ENCODE measurements around the gene COQ2. TPM values are rescaled to one million over a fixed set of nuclear protein-coding genes. Genes with fewer than 3 reads are reported as not detected.

The COQ2 gene
- total RNA-seq, 1 experiment from 2014 or later, result 19.8 TPM

DNA sequence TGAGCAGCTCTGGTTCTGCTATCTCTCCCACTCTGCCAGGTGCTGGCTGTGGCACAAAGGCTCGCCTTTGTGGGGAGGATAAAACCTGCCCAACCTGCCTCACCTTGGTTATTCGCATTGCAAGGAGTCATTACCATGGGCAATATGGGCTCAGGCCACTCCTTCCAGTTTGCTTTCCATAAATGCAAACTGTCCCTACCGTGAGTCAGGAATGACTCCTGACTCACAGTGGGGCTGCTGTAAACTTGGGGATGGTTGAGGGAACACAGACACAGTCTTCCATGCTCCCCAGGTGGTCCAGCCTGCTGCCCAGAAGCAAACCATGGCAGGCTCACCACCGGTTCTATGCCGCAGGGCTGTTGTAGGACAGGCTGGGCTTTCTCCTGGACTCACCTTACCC is 36.1 kb downstream of the COQ2 start:
- Histone ChIP-seq H3K23ac (ENCODE audit: insufficient read length, low read depth, low read length) (no peak overlapping the region), H3K27me3 (ENCODE audit: insufficient read depth, low read length) (no peaks in the 10 kb centered on the region), H4K91ac (ENCODE audit: insufficient read length, low read depth, low read length) (no peak overlapping the region), H4K8ac (replicated peaks; ENCODE audit: insufficient read length, low read depth, low read length) (no peak overlapping the region), H3T11ph (ENCODE audit: low read length) (no peak overlapping the region), H2BK12ac (ENCODE audit: insufficient read length, low read depth, low read length) (no peak overlapping the region), H3K9me3 (ENCODE audit: control insufficient read depth, low read depth, low read length) (no peaks in the 10 kb centered on the region), H3K79me2 (ENCODE audit: insufficient read depth, low read length) (no peaks in the 10 kb centered on the region), H3K18ac (ENCODE audit: insufficient read length, low read depth, low read length) (no peak overlapping the region), H3K56ac (ENCODE audit: insufficient read length, low read depth, low read length) (no peak overlapping the region), H4K20me1 (ENCODE audit: control insufficient read depth, insufficient read depth, insufficient read length) (no peaks in the 10 kb centered on the region), H2BK5ac (ENCODE audit: insufficient read length, low read length) (no peak overlapping the region), H2AK5ac (ENCODE audit: insufficient read length, low read length) (no peak overlapping the region), H3K79me1 (ENCODE audit: insufficient read depth, low read depth, low read length, poor library complexity, severe bottlenecking) (no peaks in the 10 kb centered on the region), H3K9ac (ENCODE audit: extremely low read depth, insufficient read length, low read length) (no peak overlapping the region), H3K27ac (ENCODE audit: insufficient read length, low read depth, low read length) (no peak overlapping the region), H3K4me2 (ENCODE audit: insufficient read depth, insufficient read length, low read length) (no peak overlapping the region), H2BK15ac (ENCODE audit: low read depth, low read length) (no peak overlapping the region), H2AFZ (ENCODE audit: low read length) (no peak overlapping the region), H2BK120ac (ENCODE audit: low read depth, low read length, poor library complexity, severe bottlenecking) (no peak overlapping the region), H3K14ac (ENCODE audit: insufficient read depth, low read length) (no peak overlapping the region), H3K4ac (ENCODE audit: low read depth, low read length) (no peak overlapping the region), H4K5ac (ENCODE audit: insufficient read length, low read depth, low read length) (no peak overlapping the region), H3K23me2 (ENCODE audit: insufficient read length, low read depth, low read length, poor library complexity, severe bottlenecking) (no peaks in the 10 kb centered on the region), H3K4me1 (ENCODE audit: insufficient read depth, low read length) (no peaks in the 10 kb centered on the region; the same call in 1 of the 2 replicates), H2BK20ac (ENCODE audit: low read depth, low read length, poor library complexity, severe bottlenecking) (no peak overlapping the region)
- H3K9me3 Mint-ChIP-seq, result no peaks in the 10 kb centered on the region
- H3K4me1 Mint-ChIP-seq, result peaks cover 9 to 10% of the 10 kb centered on the region in 2 experiments
- WGBS (ENCODE audit: extremely low coverage, insufficient read length, low lambda C conversion rate), result no CpG with 5 or more reads among the region's 5 CpGs
- H3K36me3 Mint-ChIP-seq (ENCODE audit: insufficient read depth in 1 of 3, low read depth in 3 of 3), result no peaks in the 10 kb centered on the region; a peak in 1 of 7 replicates
- no peak overlapping the region for H3K4me3 Mint-ChIP-seq
- no peak for DNase-seq
- H3K27ac Mint-ChIP-seq, result no peak overlapping the region
- TF ChIP-seq, protein P1, sequence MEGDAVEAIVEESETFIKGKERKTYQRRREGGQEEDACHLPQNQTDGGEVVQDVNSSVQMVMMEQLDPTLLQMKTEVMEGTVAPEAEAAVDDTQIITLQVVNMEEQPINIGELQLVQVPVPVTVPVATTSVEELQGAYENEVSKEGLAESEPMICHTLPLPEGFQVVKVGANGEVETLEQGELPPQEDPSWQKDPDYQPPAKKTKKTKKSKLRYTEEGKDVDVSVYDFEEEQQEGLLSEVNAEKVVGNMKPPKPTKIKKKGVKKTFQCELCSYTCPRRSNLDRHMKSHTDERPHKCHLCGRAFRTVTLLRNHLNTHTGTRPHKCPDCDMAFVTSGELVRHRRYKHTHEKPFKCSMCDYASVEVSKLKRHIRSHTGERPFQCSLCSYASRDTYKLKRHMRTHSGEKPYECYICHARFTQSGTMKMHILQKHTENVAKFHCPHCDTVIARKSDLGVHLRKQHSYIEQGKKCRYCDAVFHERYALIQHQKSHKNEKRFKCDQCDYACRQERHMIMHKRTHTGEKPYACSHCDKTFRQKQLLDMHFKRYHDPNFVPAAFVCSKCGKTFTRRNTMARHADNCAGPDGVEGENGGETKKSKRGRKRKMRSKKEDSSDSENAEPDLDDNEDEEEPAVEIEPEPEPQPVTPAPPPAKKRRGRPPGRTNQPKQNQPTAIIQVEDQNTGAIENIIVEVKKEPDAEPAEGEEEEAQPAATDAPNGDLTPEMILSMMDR (conservative IDR thresholded peaks at IDR 0.05), result no peak
- H3K27me3 Mint-ChIP-seq (ENCODE audit: low read depth), result peaks cover 5% of the 10 kb centered on the region

Measured in H9 (cell line).